HepG2 (cell line): Measurements from ENCODE around the gene C1orf35. TPM values are rescaled to one million over a fixed set of nuclear protein-coding genes. Genes with fewer than 3 reads are reported as not detected.

Experiments used
- ARID5B ChIP-seq: IDR thresholded peaks from 2 replicates; pipeline ENCODE4 v1.4.0; 2020; ENCODE audit warnings: mild to moderate bottlenecking, missing genetic modification reagents
- GABPA ChIP-seq, 2 experiments: IDR thresholded peaks; 2 replicates each; pipeline ENCODE4 v1.6.1; 2011 to 2016; ENCODE audit warnings: low read depth in 2 of 2, low read length in 1 of 2, missing biosample characterization in 1 of 2, missing genetic modification characterization in 1 of 2
- GLMP ChIP-seq: sonication (generic); formaldehyde crosslinking; IDR thresholded peaks from 2 replicates; pipeline ENCODE4 v1.9.0; 2021; ENCODE audit warnings: missing genetic modification reagents, mild to moderate bottlenecking, borderline replicate concordance
- HMGXB4 ChIP-seq, 2 experiments: sonication (generic) in 1 of 2; formaldehyde crosslinking in 1 of 2; IDR thresholded peaks; 2 replicates each; pipeline versions ENCODE4 v1.4.0 to v1.6.1; 2018 to 2020; ENCODE audit warnings: missing genetic modification reagents in 2 of 2, borderline replicate concordance in 1 of 2, low read depth in 1 of 2, mild to moderate bottlenecking in 1 of 2, missing biosample characterization in 1 of 2
- HNRNPK ChIP-seq: fragments of 200-400 bp; formaldehyde crosslinking; IDR thresholded peaks from 2 replicates; pipeline ENCODE4 v1.6.1; 2018; ENCODE audit warnings: low read length, low read depth, moderate library complexity, mild to moderate bottlenecking; ENCODE audit not compliant: poor library complexity, severe bottlenecking
- MAZ ChIP-seq, 2 experiments: sonication (generic) in 1 of 2; formaldehyde crosslinking in 1 of 2; IDR thresholded peaks; 2 replicates each; pipeline versions ENCODE4 v1.5.0 to v1.6.1; 2012 to 2020; ENCODE audit warnings: low read depth in 2 of 2, mild to moderate bottlenecking in 2 of 2, borderline replicate concordance in 1 of 2, improper control_type of control experiment in 1 of 2, low read length in 1 of 2, missing genetic modification reagents in 1 of 2, moderate library complexity in 1 of 2
- NCOR1 ChIP-seq: fragments of 200-600 bp; sonication (generic); IDR thresholded peaks from 2 replicates; pipeline ENCODE4 v1.7.0; 2017; ENCODE audit warnings: antibody characterized with exemption, low read length, borderline replicate concordance
- NR2F6 ChIP-seq, 2 experiments: IDR thresholded peaks; 2 replicates each; pipeline ENCODE4 v1.6.1; 2016; ENCODE audit warnings: antibody characterized with exemption in 1 of 2, mild to moderate bottlenecking in 1 of 2
- RARG ChIP-seq: sonication (generic); formaldehyde crosslinking; IDR thresholded peaks from 2 replicates; pipeline ENCODE4 v1.4.0; 2020; ENCODE audit warnings: low read depth, mild to moderate bottlenecking, missing genetic modification reagents
- SKIL ChIP-seq: sonication (generic); formaldehyde crosslinking; IDR thresholded peaks from 2 replicates; pipeline ENCODE4 v1.8.0; 2022; ENCODE audit warnings: missing genetic modification reagents, mild to moderate bottlenecking, moderate library complexity, borderline replicate concordance
- ZBTB14 ChIP-seq: sonication (generic); formaldehyde crosslinking; IDR thresholded peaks from 2 replicates; pipeline ENCODE4 v1.4.0; 2020; ENCODE audit warnings: missing genetic modification reagents
- ZNF724P ChIP-seq: sonication (generic); formaldehyde crosslinking; IDR thresholded peaks from 2 replicates; pipeline ENCODE4 v1.8.0; 2022; ENCODE audit warnings: missing genetic modification reagents, borderline replicate concordance
- polyA plus RNA-seq, 8 experiments: library from polyadenylated mRNA; depleted of rRNA in 3 of 8; stranded (reverse) in 7 of 8; unstranded in 1 of 8; fragments of >200 nt; fragmentation: Illumina TruSeq in 4 of 8; extraction: Trizol in 4 of 8; gene quantifications; 2 replicates each; pipeline versions ENCODE4 v1.2.1 to v1.2.3, GENCODE V29; 2011 to 2016; ENCODE audit warnings: low read depth in 4 of 8, missing spikeins in 1 of 8, mixed read lengths in 1 of 8; ENCODE audit not compliant: insufficient read depth in 1 of 8
- total RNA-seq, 5 experiments: library from RNA; depleted of rRNA; stranded (reverse); fragments of >200 nt; fragmentation: Illumina TruSeq; extraction: Trizol; gene quantifications; 2 replicates each; pipeline ENCODE4 v1.2.3, GENCODE V29; 2016; ENCODE audit warnings: low read depth in 1 of 5

C1orf35 gene
- total and polyA plus RNA-seq, 2 of the 13 experiments (the other 11 are each of a cell fraction or from before 2014, with no cell fraction given): 8.1 to 19.3 TPM

GRCh38 chr1:228085287-228085951 is 17.7 kb downstream of the C1orf35 start (continued):
- TF ChIP-seq HMGXB4 (CRISPR knock-in tag; IDR thresholded peaks at IDR 0.05; ENCODE audit: borderline replicate concordance in 1 of 2, low read depth in 1 of 2): no peak
- TF ChIP-seq NR2F6 (IDR thresholded peaks at IDR 0.05): no peak
- TF ChIP-seq NR2F6 (CRISPR knock-in tag; IDR thresholded peaks at IDR 0.05): 0 out of 2 replicates have a peak, but pooled peaks have one; percentile 2
- no peak for TF ChIP-seq NCOR1
- no peak for TF ChIP-seq GABPA (IDR thresholded peaks at IDR 0.05; ENCODE audit: low read depth, low read length)
- TF ChIP-seq GABPA (CRISPR knock-in tag; IDR thresholded peaks at IDR 0.05; ENCODE audit: low read depth): no peak
- TF ChIP-seq ARID5B (CRISPR knock-in tag): no peak
- no peak for TF ChIP-seq ZBTB14 (CRISPR knock-in tag)
- no peak for TF ChIP-seq MAZ (IDR thresholded peaks at IDR 0.05; ENCODE audit: borderline replicate concordance, low read depth, low read length)
- TF ChIP-seq MAZ (CRISPR knock-in tag; IDR thresholded peaks at IDR 0.05; ENCODE audit: low read depth): 0 out of 2 replicates have a peak, but pooled peaks have one; percentile 24
- no peak for TF ChIP-seq ZNF724P (CRISPR knock-in tag)
- TF ChIP-seq HNRNPK: no peak
- TF ChIP-seq SKIL (CRISPR knock-in tag): no peak
- TF ChIP-seq GLMP (CRISPR knock-in tag): no peak
- no peak for TF ChIP-seq RARG (CRISPR knock-in tag)
